Colonic mucosa (tissue), 4 donors: ENCODE measurements around the gene TLL2. TPM values are rescaled to one million over a fixed set of nuclear protein-coding genes. Genes with fewer than 3 reads are reported as not detected.

Experiments used
- DNase-seq: peaks from one replicate; pipeline ENCODE4 v3.0.0-alpha.2; 2020
- H3K27ac ChIP-seq: fragments of 200-600 bp; one replicate; pipeline ENCODE4 v1.8.0; 2021
- H3K27me3 ChIP-seq: fragments of 200-600 bp; one replicate; pipeline ENCODE4 v1.8.0; 2021
- H3K36me3 ChIP-seq: fragments of 200-600 bp; one replicate; pipeline ENCODE4 v1.8.0; 2021
- H3K4me1 ChIP-seq: fragments of 200-600 bp; one replicate; pipeline ENCODE4 v1.8.0; 2021; ENCODE audit warnings: mild to moderate bottlenecking
- H3K4me3 ChIP-seq: fragments of 200-600 bp; one replicate; pipeline ENCODE4 v1.8.0; 2021
- H3K9ac ChIP-seq, 2 donors: one replicate each; pipeline ENCODE4 v1.7.0; 2013; ENCODE audit warnings: control low read depth in 2 of 2, low read depth in 2 of 2, low read length in 2 of 2
- H3K9me3 ChIP-seq: fragments of 200-600 bp; one replicate; pipeline ENCODE4 v1.8.0; 2021
- CTCF ChIP-seq: fragments of 200-600 bp; IDR thresholded peaks from one replicate; pipeline ENCODE4 v1.8.0; 2022; ENCODE audit warnings: antibody characterized with exemption, mild to moderate bottlenecking
- intact Hi-C: fragments of 100-400 bp; cut with DNase I; formaldehyde crosslinking; loops from one replicate; pipeline ENCODE4 v1.14.1; 2022
- total RNA-seq, 2 donors: library from RNA; stranded (reverse); fragmentation: NEBNext Ultra II Directional in 1 of 2; extraction: Animal tissue kit (Norgen Biotek cat#: 25700) in 1 of 2; gene quantifications; one replicate each; pipeline ENCODE4 v1.2.1, GENCODE V29; 2021
- donor health status: healthy.
- donor health status: DM: no; HTN: no; CAD: no.
- donor health status: DM: no; HTN: no; CAD: no.

TLL2 gene
- total RNA-seq, 2 donors from 2014 or later: 0.30 to 0.45 TPM

- H3K36me3 ChIP-seq: no peaks in the 10 kb centered on the region
- no peaks in the 10 kb centered on the region for H3K4me1 ChIP-seq
- H3K4me3 ChIP-seq: no peak overlapping the region
- no peaks in the 10 kb centered on the region for H3K27me3 ChIP-seq
- TF ChIP-seq CTCF: no peak
- intact Hi-C loops: no loop called here
- no peak overlapping the region for H3K9ac ChIP-seq
- no peaks in the 10 kb centered on the region for H3K9me3 ChIP-seq
- no peak overlapping the region for H3K27ac ChIP-seq
- DNase-seq: no peak
Measured at GRCh38 chr10:96410296-96410695, 103.4 kb downstream of the TLL2 start.

- H3K9me3 ChIP-seq: no peaks in the 10 kb centered on the region
- TF ChIP-seq CTCF: no peak
- no peaks in the 10 kb centered on the region for H3K4me1 ChIP-seq
- H3K27me3 ChIP-seq: no peaks in the 10 kb centered on the region
- H3K4me3 ChIP-seq: no peak overlapping the region
- H3K36me3 ChIP-seq: no peaks in the 10 kb centered on the region
- intact Hi-C loops: no loop called here
- no peak overlapping the region for H3K9ac ChIP-seq
- no peak overlapping the region for H3K27ac ChIP-seq
- DNase-seq: no peak
Measured at GRCh38 chr10:96408201-96408600, 105.5 kb downstream of the TLL2 start.

GRCh38 chr10:96407560-96408069 is 106.1 kb downstream of the TLL2 start:
- DNase-seq: no peak
- Histone ChIP-seq H3K9ac (no peak overlapping the region), H3K4me3 (no peak overlapping the region), H3K4me1 (no peaks in the 10 kb centered on the region), H3K36me3 (no peaks in the 10 kb centered on the region), H3K27ac (no peak overlapping the region), H3K27me3 (no peaks in the 10 kb centered on the region), H3K9me3 (no peaks in the 10 kb centered on the region)
- intact Hi-C loops: no loop called here
- no peak for TF ChIP-seq CTCF

GRCh38 chr10:96406091-96406490 is 107.6 kb downstream of the TLL2 start:
- no peak for TF ChIP-seq CTCF
- no peaks in the 10 kb centered on the region for H3K36me3 ChIP-seq
- DNase-seq: no peak
- H3K9ac ChIP-seq: no peak overlapping the region
- intact Hi-C loops: no loop called here
- no peaks in the 10 kb centered on the region for H3K27me3 ChIP-seq
- H3K9me3 ChIP-seq: no peaks in the 10 kb centered on the region
- no peaks in the 10 kb centered on the region for H3K4me1 ChIP-seq
- no peak overlapping the region for H3K27ac ChIP-seq
- no peak overlapping the region for H3K4me3 ChIP-seq

GRCh38 chr10:96402417-96403305 is 111.1 kb downstream of the TLL2 start:
- intact Hi-C loops: no loop called here
- no peak for TF ChIP-seq CTCF
- Histone ChIP-seq H3K9ac (no peak overlapping the region), H3K4me3 (no peak overlapping the region), H3K36me3 (no peaks in the 10 kb centered on the region), H3K9me3 (no peaks in the 10 kb centered on the region), H3K27me3 (peaks cover 9% of the 10 kb centered on the region), H3K4me1 (no peaks in the 10 kb centered on the region), H3K27ac (no peak overlapping the region)
- no peak for DNase-seq
